Astrocyte (in vitro differentiated cells and primary cell): Measurements from ENCODE around the gene METTL2B. TPM values are rescaled to one million over a fixed set of nuclear protein-coding genes. Genes with fewer than 3 reads are reported as not detected.

Experiments used
- DNase-seq: peaks from one replicate; pipeline ENCODE4 v3.0.0-alpha.2; 2010; ENCODE audit warnings: low read depth
- FAIRE-seq: peaks from 2 replicates; lab custom pipeline; 2011; peaks lifted over from hg19 to GRCh38; lab: Jason Lieb, UNC
- H2AFZ ChIP-seq: 2 replicates; pipeline ENCODE4 v1.6.0; 2012; ENCODE audit warnings: low read depth, low read length, inconsistent platforms
- H3K27ac ChIP-seq: 2 replicates; pipeline ENCODE4 v1.5.1; 2011; ENCODE audit warnings: low read depth, low read length, inconsistent platforms
- H3K27me3 ChIP-seq: 2 replicates; pipeline ENCODE4 v1.6.0; 2011; ENCODE audit warnings: low read length, inconsistent platforms; ENCODE audit not compliant: insufficient read depth
- H3K36me3 ChIP-seq: 2 replicates; pipeline ENCODE4 v1.5.1; 2011; ENCODE audit warnings: low read length, inconsistent platforms; ENCODE audit not compliant: insufficient read depth
- H3K4me1 ChIP-seq: 2 replicates; pipeline ENCODE4 v1.5.1; 2011; ENCODE audit warnings: low read length, inconsistent platforms; ENCODE audit not compliant: insufficient read depth
- H3K4me2 ChIP-seq: 2 replicates; pipeline ENCODE4 v1.6.0; 2012; ENCODE audit warnings: low read length, inconsistent platforms
- H3K4me3 ChIP-seq: 2 replicates; pipeline ENCODE4 v1.5.1; 2011; ENCODE audit warnings: low read depth, mild to moderate bottlenecking, low read length, inconsistent platforms; ENCODE audit not compliant: insufficient read depth
- H3K79me2 ChIP-seq: 2 replicates; pipeline ENCODE4 v1.6.0; 2012; ENCODE audit warnings: mild to moderate bottlenecking, low read length, inconsistent platforms; ENCODE audit not compliant: insufficient read depth
- H3K9ac ChIP-seq: 2 replicates; pipeline ENCODE4 v1.6.0; 2012; ENCODE audit warnings: mild to moderate bottlenecking, low read length, inconsistent platforms
- H3K9me3 ChIP-seq: 2 replicates; pipeline ENCODE4 v1.5.1; 2012; ENCODE audit warnings: low read depth, mild to moderate bottlenecking, low read length, inconsistent platforms; ENCODE audit not compliant: insufficient read depth
- H4K20me1 ChIP-seq: 2 replicates; pipeline ENCODE4 v1.6.0; 2012; ENCODE audit warnings: low read length, inconsistent platforms; ENCODE audit not compliant: insufficient read depth
- H3K27ac Mint-ChIP-seq: one replicate; pipeline ENCODE4 v1.8.0; 2021; ENCODE audit warnings: mild to moderate bottlenecking, mixed read lengths; ENCODE audit not compliant: unreplicated experiment
- H3K27me3 Mint-ChIP-seq: one replicate; pipeline ENCODE4 v1.8.0; 2021; ENCODE audit warnings: low read depth, mixed read lengths; ENCODE audit not compliant: unreplicated experiment
- H3K36me3 Mint-ChIP-seq: one replicate; pipeline ENCODE4 v1.8.0; 2021; ENCODE audit warnings: low read depth, mixed read lengths; ENCODE audit not compliant: unreplicated experiment
- H3K4me1 Mint-ChIP-seq: one replicate; pipeline ENCODE4 v1.8.0; 2021; ENCODE audit warnings: low read depth, mixed read lengths; ENCODE audit not compliant: unreplicated experiment
- H3K4me3 Mint-ChIP-seq: one replicate; pipeline ENCODE4 v1.8.0; 2021; ENCODE audit warnings: mild to moderate bottlenecking, moderate library complexity, mixed read lengths; ENCODE audit not compliant: unreplicated experiment
- H3K9me3 Mint-ChIP-seq: one replicate; pipeline ENCODE4 v1.8.0; 2021; ENCODE audit warnings: mild to moderate bottlenecking, mixed read lengths; ENCODE audit not compliant: unreplicated experiment
- EZH2 ChIP-seq: IDR thresholded peaks from 2 replicates; pipeline ENCODE4 v1.6.1; 2012; ENCODE audit warnings: mild to moderate bottlenecking, low read length, inconsistent platforms; ENCODE audit not compliant: insufficient read depth
- total RNA-seq: library from RNA; stranded (reverse); gene quantifications from 2 replicates; pipeline ENCODE4 v1.2.1, GENCODE V29; 2021
- TF ChIP-seq, protein P1 (sequence below): IDR thresholded peaks from 2 replicates; pipeline ENCODE4 v1.5.1; 2011; ENCODE audit warnings: low read depth, mild to moderate bottlenecking, inconsistent platforms, low read length, moderate library complexity; ENCODE audit not compliant: insufficient read depth

METTL2B gene
- total RNA-seq, 1 donor from 2014 or later, result 30.8 TPM

DNA sequence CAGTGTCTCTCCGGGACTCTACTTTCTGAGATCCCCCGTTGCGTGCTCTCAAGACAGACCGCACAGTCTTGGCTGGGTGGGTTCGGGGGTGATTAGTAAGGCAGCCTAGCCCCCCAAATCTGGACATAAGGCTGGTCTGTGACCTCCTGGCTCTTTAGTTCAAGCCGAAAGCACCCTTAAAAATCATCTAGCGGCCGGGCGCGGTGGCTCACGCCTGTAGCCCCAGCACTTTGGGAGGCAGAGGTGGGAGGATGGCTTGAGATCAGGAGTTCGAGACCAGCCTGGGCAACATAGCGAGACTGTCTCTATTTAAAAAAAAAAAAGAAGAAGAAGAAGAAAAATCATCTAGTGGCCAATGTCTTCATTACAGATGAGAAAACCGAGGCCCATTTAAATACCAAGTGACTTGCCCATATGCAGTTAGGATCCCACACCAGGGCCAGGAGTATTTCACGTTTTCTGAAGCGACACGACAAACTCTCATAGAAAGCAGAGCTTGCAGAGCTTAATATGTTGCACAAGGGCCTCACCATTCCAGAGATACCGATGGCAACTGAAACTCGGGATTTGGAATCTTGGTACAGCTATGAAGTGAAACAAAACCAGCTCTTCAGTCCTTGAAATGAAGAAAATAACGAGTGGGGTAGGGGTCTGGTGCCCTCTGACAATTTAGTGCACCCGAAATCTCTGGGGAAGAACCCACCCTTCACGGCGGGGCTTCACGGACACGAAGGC is 21.6 kb upstream of the METTL2B start:
- FAIRE-seq (no peak), DNase-seq (peak; percentile 47)
- Histone ChIP-seq H3K4me1 (peaks cover 17% of the 10 kb centered on the region), H3K4me3 (peak overlapping the region; percentile 88), H2AFZ (peak overlapping the region; percentile 66), H4K20me1 (peaks cover 33% of the 10 kb centered on the region), H3K4me2 (peak overlapping the region; percentile 89), H3K9me3 (no peaks in the 10 kb centered on the region), H3K79me2 (peaks cover 42% of the 10 kb centered on the region), H3K36me3 (peaks cover 5% of the 10 kb centered on the region), H3K27ac (peak overlapping the region; percentile 84), H3K9ac (peak overlapping the region; percentile 92), H3K27me3 (peaks cover 4% of the 10 kb centered on the region)
- Mint-ChIP-seq H3K27me3 (peaks cover 4% of the 10 kb centered on the region), H3K27ac (peak overlapping the region; percentile 99), H3K4me1 (peaks cover 8% of the 10 kb centered on the region), H3K9me3 (no peaks in the 10 kb centered on the region), H3K36me3 (peaks cover 7% of the 10 kb centered on the region), H3K4me3 (peak overlapping the region; percentile 87)
- TF ChIP-seq, protein P1, sequence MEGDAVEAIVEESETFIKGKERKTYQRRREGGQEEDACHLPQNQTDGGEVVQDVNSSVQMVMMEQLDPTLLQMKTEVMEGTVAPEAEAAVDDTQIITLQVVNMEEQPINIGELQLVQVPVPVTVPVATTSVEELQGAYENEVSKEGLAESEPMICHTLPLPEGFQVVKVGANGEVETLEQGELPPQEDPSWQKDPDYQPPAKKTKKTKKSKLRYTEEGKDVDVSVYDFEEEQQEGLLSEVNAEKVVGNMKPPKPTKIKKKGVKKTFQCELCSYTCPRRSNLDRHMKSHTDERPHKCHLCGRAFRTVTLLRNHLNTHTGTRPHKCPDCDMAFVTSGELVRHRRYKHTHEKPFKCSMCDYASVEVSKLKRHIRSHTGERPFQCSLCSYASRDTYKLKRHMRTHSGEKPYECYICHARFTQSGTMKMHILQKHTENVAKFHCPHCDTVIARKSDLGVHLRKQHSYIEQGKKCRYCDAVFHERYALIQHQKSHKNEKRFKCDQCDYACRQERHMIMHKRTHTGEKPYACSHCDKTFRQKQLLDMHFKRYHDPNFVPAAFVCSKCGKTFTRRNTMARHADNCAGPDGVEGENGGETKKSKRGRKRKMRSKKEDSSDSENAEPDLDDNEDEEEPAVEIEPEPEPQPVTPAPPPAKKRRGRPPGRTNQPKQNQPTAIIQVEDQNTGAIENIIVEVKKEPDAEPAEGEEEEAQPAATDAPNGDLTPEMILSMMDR, result no peak
- no peak for TF ChIP-seq EZH2

- peak; percentile 95 for DNase-seq
- no peak for FAIRE-seq
- Histone ChIP-seq H3K4me3 (peak within 1 kb of the TSS; percentile 88), H3K27me3 (peaks cover 4% of the 10 kb centered on the region), H3K4me2 (peak within 1 kb of the TSS; percentile 89), H3K4me1 (peaks cover 17% of the 10 kb centered on the region), H3K79me2 (peaks cover 44% of the 10 kb centered on the region), H4K20me1 (peaks cover 37% of the 10 kb centered on the region), H3K36me3 (peaks cover 5% of the 10 kb centered on the region), H2AFZ (peak within 1 kb of the TSS; percentile 66), H3K9me3 (no peaks in the 10 kb centered on the region), H3K27ac (peak within 1 kb of the TSS; percentile 84), H3K9ac (peak within 1 kb of the TSS; percentile 92)
- peaks cover 8% of the 10 kb centered on the region for H3K4me1 Mint-ChIP-seq
- H3K36me3 Mint-ChIP-seq, result peaks cover 7% of the 10 kb centered on the region
- peaks cover 4% of the 10 kb centered on the region for H3K27me3 Mint-ChIP-seq
- H3K4me3 Mint-ChIP-seq, result peak within 1 kb of the TSS; percentile 98
- H3K9me3 Mint-ChIP-seq, result no peaks in the 10 kb centered on the region
- TF ChIP-seq, protein P1, result no peak
- no peak for TF ChIP-seq EZH2
- H3K27ac Mint-ChIP-seq, result peak within 1 kb of the TSS; percentile 99
Observed at GRCh38 chr7:128455543-128456254, 20.8 kb upstream of the METTL2B start, which contains the start of gene HILPDA. Gene HILPDA, plus strand, starts transcription at chr7:128455878. Its CDS starts 1,391 bp downstream, at chr7:128457269.
